Measurements from ENCODE around the gene DDX20.
A peak's percentile ranks its signal among the peaks of the same experiment; 100 is the strongest.

Gene DDX20

GRCh38 chr1:111749628-111750027, 6.1 kb upstream of the DDX20 start:
- Histone ChIP-seq H3K27me3 (no peaks in the 10 kb centered on the region), H3K4me1 (peaks cover 9% of the 10 kb centered on the region), H3K4me3 (ENCODE audit: low read depth, low read length) (no peak overlapping the region), H3K9me3 (no peaks in the 10 kb centered on the region), H3K36me3 (no peaks in the 10 kb centered on the region)
- DNase-seq: no peak
- TF ChIP-seq CTCF (IDR thresholded peaks at IDR 0.05; ENCODE audit: low read depth, low read length): no peak

- TF ChIP-seq CTCF (IDR thresholded peaks at IDR 0.05; ENCODE audit: low read depth, low read length): no peak
- Histone ChIP-seq H3K27me3 (no peaks in the 10 kb centered on the region), H3K9me3 (no peaks in the 10 kb centered on the region), H3K4me3 (ENCODE audit: low read depth, low read length) (no peak overlapping the region), H3K4me1 (peaks cover 9% of the 10 kb centered on the region), H3K36me3 (no peaks in the 10 kb centered on the region)
- DNase-seq: no peak
These were observed 4.8 kb upstream of the DDX20 start for GRCh38 chr1:111750856-111751255.

- no peak for TF ChIP-seq CTCF (IDR thresholded peaks at IDR 0.05; ENCODE audit: low read depth, low read length)
- H3K9me3 ChIP-seq: no peaks in the 10 kb centered on the region
- peaks cover 9% of the 10 kb centered on the region for H3K4me1 ChIP-seq
These were observed 3.7 kb upstream of the DDX20 start for GRCh38 chr1:111751906-111752575.

GRCh38 chr1:111754984-111755330, 744 bp upstream of the DDX20 start:
- H3K4me1 ChIP-seq: peaks cover 2% of the 10 kb centered on the region; the same call in 1 of the 2 replicates
- H3K36me3 ChIP-seq: peaks cover 16% of the 10 kb centered on the region
- peak overlapping the region; percentile 89 for H3K4me3 ChIP-seq (ENCODE audit: low read depth, low read length)
- no peaks in the 10 kb centered on the region for H3K9me3 ChIP-seq
- H3K27me3 ChIP-seq: no peaks in the 10 kb centered on the region
- DNase-seq: peak; percentile 82
- no peak for TF ChIP-seq CTCF (IDR thresholded peaks at IDR 0.05; ENCODE audit: low read depth, low read length)

More at GRCh38 chr1:111751906-111752575, 3.7 kb upstream of the DDX20 start:
- H3K27me3 ChIP-seq: no peaks in the 10 kb centered on the region
- DNase-seq: no peak
- no peaks in the 10 kb centered on the region for H3K36me3 ChIP-seq
- no peak overlapping the region for H3K4me3 ChIP-seq (ENCODE audit: low read depth, low read length)

GRCh38 chr1:111756124-111756513, 418 bp downstream of the DDX20 start:
- TF ChIP-seq CTCF (IDR thresholded peaks at IDR 0.05; ENCODE audit: low read depth, low read length): no peak
- Histone ChIP-seq H3K4me3 (ENCODE audit: low read depth, low read length) (peak overlapping the region; percentile 89), H3K4me1 (peaks cover 2% of the 10 kb centered on the region; the same call in 1 of the 2 replicates), H3K36me3 (peaks cover 28% of the 10 kb centered on the region), H3K9me3 (no peaks in the 10 kb centered on the region), H3K27me3 (no peaks in the 10 kb centered on the region)
- DNase-seq: no peak

GRCh38 chr1:111758373-111758772, 2.7 kb downstream of the DDX20 start:
- Histone ChIP-seq H3K27me3 (no peaks in the 10 kb centered on the region), H3K9me3 (no peaks in the 10 kb centered on the region), H3K4me1 (peaks cover 2% of the 10 kb centered on the region; the same call in 1 of the 2 replicates), H3K36me3 (peaks cover 46% of the 10 kb centered on the region), H3K4me3 (ENCODE audit: low read depth, low read length) (no peak overlapping the region)
- TF ChIP-seq CTCF (IDR thresholded peaks at IDR 0.05; ENCODE audit: low read depth, low read length): peak; percentile 47
- no peak for DNase-seq

Data from BE2C (cell line).